Left lung (tissue), 10 donors: ENCODE results near the gene FABP6. TPM values are rescaled to one million over a fixed set of nuclear protein-coding genes. Genes with fewer than 3 reads are reported as not detected.
A peak's percentile ranks its signal among the peaks of the same experiment; 100 is the strongest.

Source experiments
- ATAC-seq: fragments of 200-7000 bp; cut with Tn5 transposase; one replicate; pipeline ENCODE4 v1.9.1; 2020; ENCODE audit warnings: moderate library complexity
- DNase-seq, 4 donors: peaks; one replicate each; pipeline ENCODE4 v3.0.0-alpha.2; 2013 to 2020
- H3K27ac ChIP-seq, 2 donors: fragments of 200-600 bp; sonication (generic) in 1 of 2; one replicate each; pipeline versions ENCODE4 v1.5.0 to v1.8.0; 2020 to 2021
- H3K27me3 ChIP-seq, 2 donors: fragments of 200-600 bp; sonication (generic) in 1 of 2; one replicate each; pipeline versions ENCODE4 v1.5.0 to v1.8.0; 2020 to 2021
- H3K36me3 ChIP-seq, 2 donors: fragments of 200-600 bp; sonication (generic) in 1 of 2; one replicate each; pipeline versions ENCODE4 v1.5.0 to v1.8.0; 2020 to 2021
- H3K4me1 ChIP-seq, 2 donors: fragments of 200-600 bp; one replicate each; pipeline ENCODE4 v1.8.0; 2021
- H3K4me3 ChIP-seq, 2 donors: fragments of 200-600 bp; sonication (generic) in 1 of 2; one replicate each; pipeline versions ENCODE4 v1.5.0 to v1.8.0; 2020 to 2021; ENCODE audit warnings: mild to moderate bottlenecking in 1 of 2
- H3K9me3 ChIP-seq, 2 donors: fragments of 200-600 bp; sonication (generic) in 1 of 2; one replicate each; pipeline versions ENCODE4 v1.5.0 to v1.8.0; 2020 to 2021
- intact Hi-C, 2 donors: fragments of 100-400 bp; cut with DNase I; formaldehyde crosslinking; loops; one replicate each; pipeline versions ENCODE4 v1.11.2 to v1.14.2; 2022
- polyA plus RNA-seq, 6 donors: library from polyadenylated mRNA; unstranded; fragments of 120-200 nt; gene quantifications; one replicate each; pipeline ENCODE4 v1.2.1, GENCODE V29; 2013; ENCODE audit not compliant: insufficient read length in 6 of 6
- total RNA-seq, 2 donors: library from RNA; stranded (reverse); fragmentation: NEBNext Ultra II Directional; extraction: Animal tissue kit (Norgen Biotek cat#: 25700); gene quantifications; one replicate each; pipeline ENCODE4 v1.2.1, GENCODE V29; 2021
- TF ChIP-seq, protein P1 (sequence below), 2 donors: fragments of 200-600 bp; sonication (generic) in 1 of 2; IDR thresholded peaks; one replicate each; pipeline versions ENCODE4 v1.5.0 to v1.8.0; 2021; ENCODE audit warnings: antibody characterized with exemption in 2 of 2
- donor health status: DM: no; HTN: yes; CAD: no.
- donor health status: DM: no; HTN: no; CAD: no.

FABP6 gene
- total and polyA plus RNA-seq, 8 donors = 1.1 to 7.3 (median 3.5) TPM; not detected in 1

DNA sequence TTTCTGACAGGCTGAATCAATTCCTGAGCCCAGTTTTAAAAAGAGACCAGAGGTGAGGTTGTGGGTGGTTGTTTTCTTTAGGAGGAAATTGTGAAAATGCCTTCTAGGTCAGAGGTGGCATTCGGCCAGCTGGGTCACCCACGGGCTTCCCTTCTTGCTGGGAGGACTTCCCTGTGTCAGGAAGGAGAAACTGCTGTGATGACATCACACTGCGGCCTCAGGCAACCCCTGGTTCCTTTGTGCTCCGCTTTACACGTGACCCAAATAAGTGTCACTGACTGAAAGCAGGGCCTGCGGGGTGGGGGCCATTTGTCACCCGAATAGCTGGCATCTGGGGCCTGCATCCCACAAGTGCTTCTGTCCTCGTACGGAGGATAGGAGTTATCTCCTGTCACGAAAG lies 39.7 kb downstream of the FABP6 start:
- intact Hi-C loops = no loop called here
- no peaks in the 10 kb centered on the region for H3K27me3 ChIP-seq
- ATAC-seq (peak; percentile 74), DNase-seq (peak in 3 of 4 donors; percentile 50 to 93 (median 93))
- H3K4me3 ChIP-seq = no peak overlapping the region
- H3K27ac ChIP-seq = peak overlapping the region; percentile 33 to 66
- H3K4me1 ChIP-seq = peaks cover 23 to 43% of the 10 kb centered on the region in 2 donors
- TF ChIP-seq, protein P1, sequence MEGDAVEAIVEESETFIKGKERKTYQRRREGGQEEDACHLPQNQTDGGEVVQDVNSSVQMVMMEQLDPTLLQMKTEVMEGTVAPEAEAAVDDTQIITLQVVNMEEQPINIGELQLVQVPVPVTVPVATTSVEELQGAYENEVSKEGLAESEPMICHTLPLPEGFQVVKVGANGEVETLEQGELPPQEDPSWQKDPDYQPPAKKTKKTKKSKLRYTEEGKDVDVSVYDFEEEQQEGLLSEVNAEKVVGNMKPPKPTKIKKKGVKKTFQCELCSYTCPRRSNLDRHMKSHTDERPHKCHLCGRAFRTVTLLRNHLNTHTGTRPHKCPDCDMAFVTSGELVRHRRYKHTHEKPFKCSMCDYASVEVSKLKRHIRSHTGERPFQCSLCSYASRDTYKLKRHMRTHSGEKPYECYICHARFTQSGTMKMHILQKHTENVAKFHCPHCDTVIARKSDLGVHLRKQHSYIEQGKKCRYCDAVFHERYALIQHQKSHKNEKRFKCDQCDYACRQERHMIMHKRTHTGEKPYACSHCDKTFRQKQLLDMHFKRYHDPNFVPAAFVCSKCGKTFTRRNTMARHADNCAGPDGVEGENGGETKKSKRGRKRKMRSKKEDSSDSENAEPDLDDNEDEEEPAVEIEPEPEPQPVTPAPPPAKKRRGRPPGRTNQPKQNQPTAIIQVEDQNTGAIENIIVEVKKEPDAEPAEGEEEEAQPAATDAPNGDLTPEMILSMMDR (IDR thresholded peaks at IDR 0.05) = no peak
- H3K9me3 ChIP-seq = no peaks in the 10 kb centered on the region
- no peaks in the 10 kb centered on the region for H3K36me3 ChIP-seq

DNA sequence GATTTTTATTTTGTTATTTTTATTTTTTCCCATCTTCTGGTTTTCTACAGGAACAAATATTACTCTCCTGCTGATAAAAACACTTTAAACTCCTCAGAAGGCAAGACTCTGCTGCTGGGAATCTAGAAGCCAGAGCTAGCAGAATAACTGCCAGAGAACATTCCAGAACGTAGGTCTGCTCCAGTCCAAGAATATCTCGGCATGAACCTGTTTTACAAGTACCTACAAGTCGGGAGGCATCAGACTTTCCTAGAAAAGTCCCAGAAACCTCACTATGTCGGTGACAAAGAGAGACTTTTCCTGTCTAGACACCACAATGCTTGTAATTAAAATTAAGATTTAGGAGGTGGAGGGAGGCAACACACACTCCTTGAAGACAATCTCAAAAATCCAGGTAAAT lies 41.4 kb downstream of the FABP6 start:
- H3K4me1 ChIP-seq = peaks cover 23 to 43% of the 10 kb centered on the region in 2 donors
- intact Hi-C loops = no loop called here
- H3K4me3 ChIP-seq = no peak overlapping the region
- ATAC-seq = peak; percentile 47
- H3K27me3 ChIP-seq = no peaks in the 10 kb centered on the region
- H3K27ac ChIP-seq = peak overlapping the region; percentile 63 to 68
- TF ChIP-seq, protein P1 (IDR thresholded peaks at IDR 0.05) = no peak
- DNase-seq = no peak
- no peaks in the 10 kb centered on the region for H3K9me3 ChIP-seq
- peaks cover 0 to 8% of the 10 kb centered on the region in 2 donors for H3K36me3 ChIP-seq

DNA sequence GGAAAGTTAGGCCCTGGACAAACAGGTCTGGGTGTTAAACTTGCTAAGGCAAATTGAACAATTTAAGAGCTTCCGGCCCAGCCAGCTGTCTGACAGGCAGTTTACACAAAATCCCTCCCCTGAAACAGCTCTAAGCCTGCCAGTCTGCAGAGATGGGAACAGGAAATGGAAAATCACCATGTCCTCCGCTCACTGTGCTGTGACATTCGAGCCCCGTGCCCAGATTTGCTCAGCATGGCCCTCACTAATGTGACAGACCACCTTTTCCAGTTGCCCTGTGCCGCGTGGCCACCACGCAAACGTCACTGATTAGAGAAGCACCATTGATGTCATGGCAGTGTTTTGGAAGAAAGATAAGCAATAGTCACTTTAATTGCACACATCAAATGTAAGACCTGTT lies 42.1 kb downstream of the FABP6 start:
- Histone ChIP-seq H3K36me3 (peaks cover 0 to 11% of the 10 kb centered on the region in 2 donors), H3K27me3 (no peaks in the 10 kb centered on the region), H3K27ac (peak overlapping the region; percentile 63 to 68), H3K4me3 (no peak overlapping the region), H3K9me3 (no peaks in the 10 kb centered on the region), H3K4me1 (peaks cover 23 to 43% of the 10 kb centered on the region in 2 donors)
- TF ChIP-seq, protein P1 (IDR thresholded peaks at IDR 0.05) = no peak
- DNase-seq (peak in 2 of 4 donors; percentile 43 to 56), ATAC-seq (peak; percentile 77)
- intact Hi-C loops = no loop called here

DNA sequence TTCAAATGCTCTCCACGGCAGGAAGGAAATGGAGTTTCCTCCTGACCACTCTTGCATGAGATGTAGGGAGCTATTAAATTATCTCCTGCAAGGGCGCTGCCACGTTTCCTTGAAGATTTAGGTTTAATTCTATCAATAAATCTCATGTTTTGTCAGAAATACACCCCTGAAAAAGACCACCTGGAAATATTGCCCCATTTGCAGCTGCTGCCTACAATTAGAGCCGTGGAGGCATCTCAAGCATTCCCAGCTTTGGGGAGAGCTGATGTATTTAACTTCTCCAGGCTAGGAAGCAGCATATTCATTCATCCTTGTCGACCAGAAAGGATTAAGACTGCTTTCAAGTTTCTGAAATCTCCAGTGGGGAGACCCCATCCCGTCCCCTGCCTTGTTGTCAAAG lies 42.5 kb downstream of the FABP6 start:
- peak overlapping the region; percentile 63 to 68 for H3K27ac ChIP-seq

DNA sequence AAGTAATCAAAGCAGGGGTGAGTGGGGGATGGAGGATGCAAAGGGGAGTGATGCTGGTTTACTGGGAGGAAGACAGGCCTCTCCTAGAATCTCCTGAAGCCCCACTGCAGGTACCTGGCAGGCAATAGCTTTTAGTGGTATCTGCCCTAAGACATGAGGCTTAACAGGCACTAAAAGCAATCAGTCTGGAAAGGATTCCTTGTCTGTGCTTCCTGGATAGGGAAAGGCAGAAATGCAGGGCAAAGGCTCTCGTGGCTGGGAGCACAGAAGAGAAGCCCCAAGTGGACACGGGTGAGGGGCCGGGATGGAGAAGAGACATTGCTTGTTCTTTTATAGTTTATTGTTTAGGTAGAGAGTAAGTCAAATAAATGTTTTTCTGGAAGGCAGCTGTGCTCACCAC lies 43.0 kb downstream of the FABP6 start:
- ATAC-seq (no peak), DNase-seq (no peak)
- intact Hi-C loops = no loop called here
- peaks cover 0 to 20% of the 10 kb centered on the region in 2 donors for H3K36me3 ChIP-seq
- H3K27me3 ChIP-seq = no peaks in the 10 kb centered on the region
- TF ChIP-seq, protein P1 (IDR thresholded peaks at IDR 0.05) = no peak
- H3K9me3 ChIP-seq = no peaks in the 10 kb centered on the region
- peak overlapping the region; percentile 63 to 68 for H3K27ac ChIP-seq
- H3K4me1 ChIP-seq = peaks cover 23 to 43% of the 10 kb centered on the region in 2 donors
- H3K4me3 ChIP-seq = no peak overlapping the region

More for the DNA sequence above, 42.5 kb downstream of the FABP6 start:
- DNase-seq (no peak), ATAC-seq (peak; percentile 9)
- Histone ChIP-seq H3K36me3 (peaks cover 0 to 15% of the 10 kb centered on the region in 2 donors), H3K4me3 (no peak overlapping the region), H3K27me3 (no peaks in the 10 kb centered on the region), H3K4me1 (peaks cover 23 to 43% of the 10 kb centered on the region in 2 donors), H3K9me3 (no peaks in the 10 kb centered on the region)
- intact Hi-C loops = no loop called here
- TF ChIP-seq, protein P1 (IDR thresholded peaks at IDR 0.05) = no peak
